Natural killer cell (primary cell): ENCODE measurements around the gene NUP98. TPM values are rescaled to one million over a fixed set of nuclear protein-coding genes. Genes with fewer than 3 reads are reported as not detected.

Experiments
- ATAC-seq, 3 donors: fragments of 150-1000 bp in 2 of 3; fragments of 200-7000 bp in 1 of 3; cut with Tn5 transposase; 1 replicate in 1 of 3; 2 replicates in 2 of 3; pipeline ENCODE4 v1.10.0; 2021; ENCODE audit warnings: mild to moderate bottlenecking in 2 of 3, moderate library complexity in 2 of 3
- DNase-seq, 2 donors: peaks; one replicate each; pipeline versions ENCODE4 v3.0.0 to v3.0.0-alpha.2; 2013 to 2021; ENCODE audit warnings: mixed read lengths in 1 of 2
- H3K27ac ChIP-seq: one replicate; pipeline ENCODE4 v1.5.1; 2013; ENCODE audit warnings: mild to moderate bottlenecking, low read length
- H3K27me3 ChIP-seq: one replicate; pipeline ENCODE4 v1.6.1; 2013; ENCODE audit warnings: low read length; ENCODE audit not compliant: control insufficient read depth, insufficient read depth
- H3K36me3 ChIP-seq: one replicate; pipeline ENCODE4 v1.6.1; 2013; ENCODE audit warnings: low read length; ENCODE audit not compliant: control insufficient read depth, insufficient read depth
- H3K4me1 ChIP-seq: one replicate; pipeline ENCODE4 v1.6.1; 2013; ENCODE audit warnings: low read length; ENCODE audit not compliant: control insufficient read depth, insufficient read depth
- H3K4me3 ChIP-seq: one replicate; pipeline ENCODE4 v1.5.1; 2013; ENCODE audit warnings: low read length
- H3K9me3 ChIP-seq: one replicate; pipeline ENCODE4 v1.6.1; 2013; ENCODE audit warnings: low read length; ENCODE audit not compliant: control insufficient read depth, insufficient read depth
- H3K27ac Mint-ChIP-seq, 2 donors: one replicate each; pipeline ENCODE4 v1.8.0; 2022; ENCODE audit warnings: mild to moderate bottlenecking in 2 of 2, mixed read lengths in 2 of 2, moderate library complexity in 1 of 2
- H3K27me3 Mint-ChIP-seq, 2 donors: one replicate each; pipeline ENCODE4 v1.8.0; 2022; ENCODE audit warnings: low read depth in 2 of 2, mixed read lengths in 2 of 2
- H3K36me3 Mint-ChIP-seq: one replicate; pipeline ENCODE4 v1.8.0; 2022; ENCODE audit warnings: mixed read lengths
- H3K4me1 Mint-ChIP-seq, 2 donors: one replicate each; pipeline ENCODE4 v1.8.0; 2022; ENCODE audit warnings: mixed read lengths in 2 of 2
- H3K4me3 Mint-ChIP-seq: one replicate; pipeline ENCODE4 v1.8.0; 2022; ENCODE audit warnings: mild to moderate bottlenecking, moderate library complexity, mixed read lengths
- H3K9me3 Mint-ChIP-seq, 2 donors: one replicate each; pipeline ENCODE4 v1.8.0; 2022; ENCODE audit warnings: mixed read lengths in 2 of 2
- WGBS: methylation state at CpG from one replicate; pipeline ENCODE4 v1.1.7; 2013; ENCODE audit warnings: missing lambda C conversion rate; ENCODE audit not compliant: insufficient coverage; 5-methylcytosine and 5-hydroxymethylcytosine counted together
- intact Hi-C: fragments of 100-400 bp; cut with micrococcal nuclease; formaldehyde crosslinking; loops from one replicate; pipeline ENCODE4 v1.14.2; 2022
- total RNA-seq, 4 donors: library from RNA; stranded (reverse); fragments of 120-200 nt in 1 of 4; gene quantifications; one replicate each; pipeline versions ENCODE4 v1.2.3 to v1.2.4, GENCODE V29; 2013 to 2022
- TF ChIP-seq, protein P1 (sequence below): fragments of 200-600 bp; IDR thresholded peaks from one replicate; pipeline ENCODE4 v1.8.0; 2022; ENCODE audit warnings: antibody characterized with exemption

Gene NUP98
- total RNA-seq, 3 donors from 2014 or later (not counting 1 experiment from before 2014, with no cell fraction given), result 88.5 to 103 (median 92.8) TPM

DNA sequence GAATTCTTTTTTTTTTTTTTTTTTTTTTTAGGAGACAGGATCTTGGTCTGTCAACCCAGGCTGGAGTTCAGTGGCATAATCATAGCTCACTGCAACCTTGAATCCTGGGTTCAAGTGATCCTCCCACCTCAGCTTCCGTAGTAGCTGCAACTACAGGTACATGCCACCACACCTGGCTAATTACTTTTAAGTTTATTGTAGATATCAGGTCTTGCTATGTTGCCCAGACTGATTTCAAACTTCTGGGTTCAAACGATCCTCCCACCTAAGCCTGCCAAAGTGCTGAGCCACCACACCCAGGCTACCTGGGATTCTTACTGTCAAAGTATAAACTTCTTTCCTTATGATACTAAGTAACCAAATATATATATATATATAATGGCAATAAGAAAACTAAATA is 75.3 kb downstream of the NUP98 start:
- no peak overlapping the region for H3K27ac Mint-ChIP-seq
- no peak overlapping the region for H3K4me3 Mint-ChIP-seq
- H3K9me3 ChIP-seq, result no peaks in the 10 kb centered on the region
- no peaks in the 10 kb centered on the region for H3K4me1 ChIP-seq
- no peak overlapping the region for H3K27ac ChIP-seq
- no peak overlapping the region for H3K4me3 ChIP-seq
- H3K9me3 Mint-ChIP-seq, result no peaks in the 10 kb centered on the region
- H3K4me1 Mint-ChIP-seq, result no peaks in the 10 kb centered on the region
- no CpG with 5 or more reads among the region's 2 CpGs for WGBS
- peaks cover 86% of the 10 kb centered on the region for H3K36me3 ChIP-seq
- no peaks in the 10 kb centered on the region for H3K27me3 ChIP-seq
- H3K27me3 Mint-ChIP-seq, result no peaks in the 10 kb centered on the region
- ATAC-seq (no peak), DNase-seq (no peak)
- intact Hi-C loops, result no loop called here
- peaks cover 26% of the 10 kb centered on the region for H3K36me3 Mint-ChIP-seq
- TF ChIP-seq, protein P1, sequence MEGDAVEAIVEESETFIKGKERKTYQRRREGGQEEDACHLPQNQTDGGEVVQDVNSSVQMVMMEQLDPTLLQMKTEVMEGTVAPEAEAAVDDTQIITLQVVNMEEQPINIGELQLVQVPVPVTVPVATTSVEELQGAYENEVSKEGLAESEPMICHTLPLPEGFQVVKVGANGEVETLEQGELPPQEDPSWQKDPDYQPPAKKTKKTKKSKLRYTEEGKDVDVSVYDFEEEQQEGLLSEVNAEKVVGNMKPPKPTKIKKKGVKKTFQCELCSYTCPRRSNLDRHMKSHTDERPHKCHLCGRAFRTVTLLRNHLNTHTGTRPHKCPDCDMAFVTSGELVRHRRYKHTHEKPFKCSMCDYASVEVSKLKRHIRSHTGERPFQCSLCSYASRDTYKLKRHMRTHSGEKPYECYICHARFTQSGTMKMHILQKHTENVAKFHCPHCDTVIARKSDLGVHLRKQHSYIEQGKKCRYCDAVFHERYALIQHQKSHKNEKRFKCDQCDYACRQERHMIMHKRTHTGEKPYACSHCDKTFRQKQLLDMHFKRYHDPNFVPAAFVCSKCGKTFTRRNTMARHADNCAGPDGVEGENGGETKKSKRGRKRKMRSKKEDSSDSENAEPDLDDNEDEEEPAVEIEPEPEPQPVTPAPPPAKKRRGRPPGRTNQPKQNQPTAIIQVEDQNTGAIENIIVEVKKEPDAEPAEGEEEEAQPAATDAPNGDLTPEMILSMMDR, result no peak

DNA sequence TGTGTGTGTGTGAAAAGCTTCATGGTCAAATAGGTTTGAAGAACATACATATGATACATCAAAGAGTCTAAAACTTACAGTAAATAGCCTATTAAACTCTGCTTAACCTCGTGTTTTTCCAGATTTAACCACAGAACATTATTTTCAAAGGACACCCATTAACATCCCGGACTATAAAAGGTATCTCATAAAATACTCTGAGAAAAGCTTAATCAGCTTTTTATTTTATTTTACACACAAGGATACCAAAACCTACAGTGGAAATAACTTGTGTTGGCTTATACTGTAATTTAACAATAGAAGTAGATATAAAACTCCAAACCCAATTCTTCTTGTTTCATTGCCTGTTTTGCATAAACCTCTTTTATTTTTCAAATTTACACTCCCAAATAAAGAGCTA is 76.4 kb downstream of the NUP98 start:
- WGBS, result 100% methylated on average over 1 of the region's 2 CpGs
- TF ChIP-seq, protein P1, result no peak
- Mint-ChIP-seq H3K27me3 (no peaks in the 10 kb centered on the region), H3K4me3 (no peak overlapping the region), H3K4me1 (no peaks in the 10 kb centered on the region), H3K36me3 (peaks cover 27% of the 10 kb centered on the region), H3K27ac (peak overlapping the region in 1 of 2 donors; percentile 15), H3K9me3 (no peaks in the 10 kb centered on the region)
- no peaks in the 10 kb centered on the region for H3K9me3 ChIP-seq
- H3K27me3 ChIP-seq, result no peaks in the 10 kb centered on the region
- peaks cover 86% of the 10 kb centered on the region for H3K36me3 ChIP-seq
- intact Hi-C loops, result no loop called here
- H3K27ac ChIP-seq, result no peak overlapping the region
- no peaks in the 10 kb centered on the region for H3K4me1 ChIP-seq
- no peak overlapping the region for H3K4me3 ChIP-seq
- DNase-seq (no peak), ATAC-seq (no peak)

DNA sequence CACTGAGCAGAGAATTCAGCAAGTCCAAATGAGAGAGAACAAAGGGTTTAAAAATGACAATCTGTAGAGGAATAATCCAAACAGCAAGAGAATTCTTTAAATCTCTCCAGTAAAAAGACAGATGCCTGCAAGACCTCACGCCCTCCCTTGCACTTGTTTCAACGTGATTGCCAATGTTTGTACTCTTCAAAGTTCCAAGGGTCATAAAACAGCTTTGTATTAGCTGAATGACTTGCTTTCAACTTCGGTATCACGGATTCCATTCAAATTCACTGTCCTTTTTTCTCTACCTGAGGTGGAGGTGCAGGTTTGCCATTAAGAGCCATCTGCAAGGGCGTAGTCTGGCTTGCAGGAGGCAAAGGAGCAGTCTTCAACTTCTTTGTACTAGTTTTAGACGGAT is 85.1 kb downstream of the NUP98 start:
- Histone ChIP-seq H3K9me3 (no peaks in the 10 kb centered on the region), H3K4me1 (no peaks in the 10 kb centered on the region), H3K36me3 (peaks cover 65% of the 10 kb centered on the region), H3K4me3 (no peak overlapping the region), H3K27me3 (no peaks in the 10 kb centered on the region), H3K27ac (no peak overlapping the region)
- no peaks in the 10 kb centered on the region for H3K9me3 Mint-ChIP-seq
- intact Hi-C loops, result no loop called here
- no peaks in the 10 kb centered on the region for H3K27me3 Mint-ChIP-seq
- DNase-seq (no peak), ATAC-seq (no peak)
- no peak overlapping the region for H3K27ac Mint-ChIP-seq
- no peak overlapping the region for H3K4me3 Mint-ChIP-seq
- TF ChIP-seq, protein P1, result no peak
- WGBS, result 98% methylated on average over 6 of the region's 6 CpGs
- H3K36me3 Mint-ChIP-seq, result peaks cover 15% of the 10 kb centered on the region
- H3K4me1 Mint-ChIP-seq, result peaks cover 0 to 5% of the 10 kb centered on the region in 2 donors

DNA sequence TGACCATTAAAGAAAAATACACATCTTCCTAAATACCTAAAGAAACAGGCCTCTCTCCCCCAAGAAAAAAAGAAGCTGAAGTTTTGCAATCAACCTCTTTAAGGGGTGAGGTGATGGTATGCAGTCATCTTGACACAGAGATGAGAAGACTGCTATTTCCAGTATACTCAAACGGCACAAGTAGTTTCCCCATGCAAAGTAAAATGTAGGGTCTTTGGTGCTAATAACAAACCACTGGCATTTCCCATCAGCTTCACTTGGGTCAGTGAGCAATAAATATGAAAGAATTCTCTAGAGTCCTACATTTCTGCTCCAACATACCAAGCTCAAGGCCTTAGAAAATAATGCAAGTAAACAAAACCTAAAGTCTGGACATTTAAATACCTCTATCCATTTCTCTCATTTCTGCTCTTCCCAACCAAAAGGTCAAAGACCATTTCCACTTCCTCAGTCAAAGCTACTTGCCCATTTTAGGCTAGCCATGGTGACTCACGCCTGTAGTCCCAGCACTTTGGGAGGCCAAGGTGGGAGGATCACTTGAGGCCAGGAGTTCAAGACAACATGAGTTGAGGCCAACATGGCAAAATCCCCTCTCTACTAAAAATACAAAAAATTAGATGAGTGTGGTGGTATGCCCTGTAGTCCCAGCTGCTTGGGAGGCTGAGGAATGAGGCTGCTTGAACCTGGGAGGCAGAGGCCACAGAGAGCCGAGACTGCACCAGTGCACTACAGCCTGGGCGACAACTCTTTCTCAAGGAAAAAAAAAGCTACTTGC is 86.7 kb downstream of the NUP98 start:
- DNase-seq, result no peak
- Histone ChIP-seq H3K27ac (no peak overlapping the region), H3K27me3 (no peaks in the 10 kb centered on the region), H3K4me1 (no peaks in the 10 kb centered on the region), H3K4me3 (no peak overlapping the region), H3K9me3 (no peaks in the 10 kb centered on the region), H3K36me3 (peaks cover 61% of the 10 kb centered on the region)
- no peak for ATAC-seq
- intact Hi-C loops, result no loop called here
- no peaks in the 10 kb centered on the region for H3K27me3 Mint-ChIP-seq
- H3K4me3 Mint-ChIP-seq, result no peak overlapping the region
- H3K9me3 Mint-ChIP-seq, result no peaks in the 10 kb centered on the region
- H3K4me1 Mint-ChIP-seq, result peaks cover 0 to 5% of the 10 kb centered on the region in 2 donors
- 100% methylated on average over 3 of the region's 4 CpGs for WGBS
- peak overlapping the region; percentile 20 to 53 for H3K27ac Mint-ChIP-seq
- TF ChIP-seq, protein P1, result no peak
- H3K36me3 Mint-ChIP-seq, result peaks cover 9% of the 10 kb centered on the region
